K562 treated with DMSO at 1 percent for 48 hours (cell line): Measurements from ENCODE around the gene TNFAIP1. TPM values are rescaled to one million over a fixed set of nuclear protein-coding genes. Genes with fewer than 3 reads are reported as not detected.

ENCODE experiments used
- total RNA-seq: library from RNA; unstranded; fragments of 300-600 nt; gene quantifications from 2 replicates; pipeline ENCODE4 v1.2.3, GENCODE V29; 2022; ENCODE audit warnings: low replicate concordance; ENCODE audit errors: extremely low read depth

TNFAIP1 gene
- total RNA-seq: not detected in 2 replicates

GRCh38 chr17:28335201-28335958 is at the start of gene TNFAIP1, which contains the start of gene IFT20:
TSS of gene TNFAIP1 (plus strand) at chr17:28335761. CDS start at chr17:28339522, 3,761 bp downstream.
TSS of gene IFT20 (minus strand) at chr17:28335472. CDS start at chr17:28331985, 3,487 bp downstream.

GRCh38 chr17:28318759-28319597 is 16.6 kb upstream of the TNFAIP1 start, which contains the start of gene TMEM97:
TSS of gene TMEM97 (plus strand) at chr17:28319200. CDS start at chr17:28319240, 40 bp downstream.

GRCh38 chr17:28357061-28357900 is 21.7 kb downstream of the TNFAIP1 start, which contains the start of gene POLDIP2:
TSS of gene POLDIP2 (minus strand) at chr17:28357527. CDS start at chr17:28357448, 79 bp downstream.

GRCh38 chr17:28364665-28365363 is 29.3 kb downstream of the TNFAIP1 start, which contains the start of gene SEBOX:
TSS of gene SEBOX (minus strand) at chr17:28365199. CDS start at chr17:28365151, 48 bp downstream.

GRCh38 chr17:28370035-28370743 is 34.6 kb downstream of the TNFAIP1 start, which contains the start of gene VTN:
TSS of gene VTN (minus strand) at chr17:28370307. CDS start at chr17:28370203, 104 bp downstream.

GRCh38 chr17:28371245-28372202 is 36.0 kb downstream of the TNFAIP1 start, which contains the start of gene SARM1:
TSS of gene SARM1 (plus strand) at chr17:28371694. CDS start at chr17:28372033, 339 bp downstream.

Other genes starting within 250 kb of the TNFAIP1 start
- not detected in 2 replicates for gene TMEM97, start 16.6 kb upstream of the TNFAIP1 start, total RNA-seq
- gene IFT20, start 289 bp upstream of the TNFAIP1 start, total RNA-seq: not detected in 2 replicates
- gene POLDIP2, start 21.8 kb downstream of the TNFAIP1 start, total RNA-seq: not detected in 2 replicates
- gene SEBOX, start 29.4 kb downstream of the TNFAIP1 start, total RNA-seq: not detected in 2 replicates
- gene VTN, start 34.5 kb downstream of the TNFAIP1 start, total RNA-seq: not detected in 2 replicates
- gene SARM1, start 35.9 kb downstream of the TNFAIP1 start, total RNA-seq: not detected in 2 replicates
- gene SLC46A1, start 70.5 kb downstream of the TNFAIP1 start, total RNA-seq: not detected in 2 replicates
- gene SLC13A2, start 137.9 kb downstream of the TNFAIP1 start, total RNA-seq: not detected in 2 replicates
- not detected in 2 replicates for gene FOXN1, start 170.6 kb downstream of the TNFAIP1 start, total RNA-seq
- gene UNC119, start 216.9 kb downstream of the TNFAIP1 start, total RNA-seq: not detected in 2 replicates
- not detected in 2 replicates for gene PIGS, start 235.8 kb downstream of the TNFAIP1 start, total RNA-seq
- gene ALDOC, start 241.1 kb downstream of the TNFAIP1 start, total RNA-seq: not detected in 2 replicates